Measurements from ENCODE around the gene EIF6. TPM values are rescaled to one million over a fixed set of nuclear protein-coding genes. Genes with fewer than 3 reads are reported as not detected.

EIF6 gene
- total and polyA plus RNA-seq, 9 of the 15 experiments (the other 6 are each of a cell fraction or from before 2014, with no cell fraction given) = 165 to 832 (median 229) TPM

DNA sequence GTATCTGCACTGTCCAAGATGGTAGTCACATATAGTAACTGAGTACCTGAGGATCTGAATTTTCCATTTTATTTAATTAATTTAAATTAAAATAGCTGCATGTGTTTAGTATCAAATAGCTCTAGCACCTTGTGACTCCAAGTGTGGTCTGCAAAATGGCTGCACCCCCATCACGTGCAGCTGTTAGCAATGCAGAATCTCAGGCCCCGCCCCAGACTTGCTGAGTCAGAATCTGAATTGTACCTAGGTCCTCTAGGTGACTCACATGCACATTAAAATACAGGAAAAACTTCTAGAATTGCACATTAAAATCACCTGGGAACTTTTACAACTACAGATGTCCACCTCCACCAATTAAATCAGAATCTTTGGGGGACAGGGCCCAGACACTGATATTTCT, 26.8 kb upstream of the EIF6 start (continued):
- TF ChIP-seq, protein P1, sequence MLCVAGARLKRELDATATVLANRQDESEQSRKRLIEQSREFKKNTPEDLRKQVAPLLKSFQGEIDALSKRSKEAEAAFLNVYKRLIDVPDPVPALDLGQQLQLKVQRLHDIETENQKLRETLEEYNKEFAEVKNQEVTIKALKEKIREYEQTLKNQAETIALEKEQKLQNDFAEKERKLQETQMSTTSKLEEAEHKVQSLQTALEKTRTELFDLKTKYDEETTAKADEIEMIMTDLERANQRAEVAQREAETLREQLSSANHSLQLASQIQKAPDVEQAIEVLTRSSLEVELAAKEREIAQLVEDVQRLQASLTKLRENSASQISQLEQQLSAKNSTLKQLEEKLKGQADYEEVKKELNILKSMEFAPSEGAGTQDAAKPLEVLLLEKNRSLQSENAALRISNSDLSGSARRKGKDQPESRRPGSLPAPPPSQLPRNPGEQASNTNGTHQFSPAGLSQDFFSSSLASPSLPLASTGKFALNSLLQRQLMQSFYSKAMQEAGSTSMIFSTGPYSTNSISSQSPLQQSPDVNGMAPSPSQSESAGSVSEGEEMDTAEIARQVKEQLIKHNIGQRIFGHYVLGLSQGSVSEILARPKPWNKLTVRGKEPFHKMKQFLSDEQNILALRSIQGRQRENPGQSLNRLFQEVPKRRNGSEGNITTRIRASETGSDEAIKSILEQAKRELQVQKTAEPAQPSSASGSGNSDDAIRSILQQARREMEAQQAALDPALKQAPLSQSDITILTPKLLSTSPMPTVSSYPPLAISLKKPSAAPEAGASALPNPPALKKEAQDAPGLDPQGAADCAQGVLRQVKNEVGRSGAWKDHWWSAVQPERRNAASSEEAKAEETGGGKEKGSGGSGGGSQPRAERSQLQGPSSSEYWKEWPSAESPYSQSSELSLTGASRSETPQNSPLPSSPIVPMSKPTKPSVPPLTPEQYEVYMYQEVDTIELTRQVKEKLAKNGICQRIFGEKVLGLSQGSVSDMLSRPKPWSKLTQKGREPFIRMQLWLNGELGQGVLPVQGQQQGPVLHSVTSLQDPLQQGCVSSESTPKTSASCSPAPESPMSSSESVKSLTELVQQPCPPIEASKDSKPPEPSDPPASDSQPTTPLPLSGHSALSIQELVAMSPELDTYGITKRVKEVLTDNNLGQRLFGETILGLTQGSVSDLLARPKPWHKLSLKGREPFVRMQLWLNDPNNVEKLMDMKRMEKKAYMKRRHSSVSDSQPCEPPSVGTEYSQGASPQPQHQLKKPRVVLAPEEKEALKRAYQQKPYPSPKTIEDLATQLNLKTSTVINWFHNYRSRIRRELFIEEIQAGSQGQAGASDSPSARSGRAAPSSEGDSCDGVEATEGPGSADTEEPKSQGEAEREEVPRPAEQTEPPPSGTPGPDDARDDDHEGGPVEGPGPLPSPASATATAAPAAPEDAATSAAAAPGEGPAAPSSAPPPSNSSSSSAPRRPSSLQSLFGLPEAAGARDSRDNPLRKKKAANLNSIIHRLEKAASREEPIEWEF (CRISPR knock-in tag; IDR thresholded peaks at IDR 0.05) = no peak
- TF ChIP-seq TAF15 (IDR thresholded peaks at IDR 0.05; ENCODE audit: low read depth, low read length) = no peak
- no peak for TF ChIP-seq U2AF1 (optimal IDR thresholded peaks at IDR 0.05; ENCODE audit: low read depth, low read length)
- peak; percentile 71 for TF ChIP-seq NFE2 (IDR thresholded peaks at IDR 0.05; ENCODE audit: low read depth)
- no peak for TF ChIP-seq MYBL2 (IDR thresholded peaks at IDR 0.05; ENCODE audit: low read depth)
- TF ChIP-seq MYBL2 (CRISPR knock-in tag; IDR thresholded peaks at IDR 0.05; ENCODE audit: borderline replicate concordance) = no peak
- TF ChIP-seq ZNF175 (CRISPR knock-in tag; IDR thresholded peaks at IDR 0.05; ENCODE audit: low read depth) = no peak
- peak; percentile 48; the same call in 1 of the 2 replicates for TF ChIP-seq JUND (IDR thresholded peaks at IDR 0.05; ENCODE audit: borderline replicate concordance, low read depth, low read length)
- TF ChIP-seq JUND (tag; IDR thresholded peaks at IDR 0.05; ENCODE audit: borderline replicate concordance, low read depth, low read length) = peak; percentile 50; the same call in 1 of the 3 replicates
- no peak for TF ChIP-seq CREM (IDR thresholded peaks at IDR 0.05; ENCODE audit: low read depth)
- TF ChIP-seq ZNF316 (IDR thresholded peaks at IDR 0.05) = peak; percentile 89
- TF ChIP-seq, protein P2, sequence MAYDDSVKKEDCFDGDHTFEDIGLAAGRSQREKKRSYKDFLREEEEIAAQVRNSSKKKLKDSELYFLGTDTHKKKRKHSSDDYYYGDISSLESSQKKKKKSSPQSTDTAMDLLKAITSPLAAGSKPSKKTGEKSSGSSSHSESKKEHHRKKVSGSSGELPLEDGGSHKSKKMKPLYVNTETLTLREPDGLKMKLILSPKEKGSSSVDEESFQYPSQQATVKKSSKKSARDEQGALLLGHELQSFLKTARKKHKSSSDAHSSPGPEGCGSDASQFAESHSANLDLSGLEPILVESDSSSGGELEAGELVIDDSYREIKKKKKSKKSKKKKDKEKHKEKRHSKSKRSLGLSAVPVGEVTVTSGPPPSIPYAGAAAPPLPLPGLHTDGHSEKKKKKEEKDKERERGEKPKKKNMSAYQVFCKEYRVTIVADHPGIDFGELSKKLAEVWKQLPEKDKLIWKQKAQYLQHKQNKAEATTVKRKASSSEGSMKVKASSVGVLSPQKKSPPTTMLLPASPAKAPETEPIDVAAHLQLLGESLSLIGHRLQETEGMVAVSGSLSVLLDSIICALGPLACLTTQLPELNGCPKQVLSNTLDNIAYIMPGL (CRISPR knock-in tag; IDR thresholded peaks at IDR 0.05) = no peak
- TF ChIP-seq PHF21A (IDR thresholded peaks at IDR 0.05; ENCODE audit: borderline replicate concordance, low read depth) = no peak
- no peak for TF ChIP-seq MCM3 (IDR thresholded peaks at IDR 0.05)
- no peak for TF ChIP-seq MED1 (CRISPR knock-in tag; IDR thresholded peaks at IDR 0.05; ENCODE audit: borderline replicate concordance)
- TF ChIP-seq, protein P3, sequence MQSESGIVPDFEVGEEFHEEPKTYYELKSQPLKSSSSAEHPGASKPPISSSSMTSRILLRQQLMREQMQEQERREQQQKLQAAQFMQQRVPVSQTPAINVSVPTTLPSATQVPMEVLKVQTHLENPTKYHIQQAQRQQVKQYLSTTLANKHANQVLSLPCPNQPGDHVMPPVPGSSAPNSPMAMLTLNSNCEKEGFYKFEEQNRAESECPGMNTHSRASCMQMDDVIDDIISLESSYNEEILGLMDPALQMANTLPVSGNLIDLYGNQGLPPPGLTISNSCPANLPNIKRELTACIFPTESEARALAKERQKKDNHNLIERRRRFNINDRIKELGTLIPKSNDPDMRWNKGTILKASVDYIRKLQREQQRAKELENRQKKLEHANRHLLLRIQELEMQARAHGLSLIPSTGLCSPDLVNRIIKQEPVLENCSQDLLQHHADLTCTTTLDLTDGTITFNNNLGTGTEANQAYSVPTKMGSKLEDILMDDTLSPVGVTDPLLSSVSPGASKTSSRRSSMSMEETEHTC (IDR thresholded peaks at IDR 0.05) = peak; percentile 76
- no peak for TF ChIP-seq PRMT5 (CRISPR knock-in tag; IDR thresholded peaks at IDR 0.05)
- TF ChIP-seq, protein P4, sequence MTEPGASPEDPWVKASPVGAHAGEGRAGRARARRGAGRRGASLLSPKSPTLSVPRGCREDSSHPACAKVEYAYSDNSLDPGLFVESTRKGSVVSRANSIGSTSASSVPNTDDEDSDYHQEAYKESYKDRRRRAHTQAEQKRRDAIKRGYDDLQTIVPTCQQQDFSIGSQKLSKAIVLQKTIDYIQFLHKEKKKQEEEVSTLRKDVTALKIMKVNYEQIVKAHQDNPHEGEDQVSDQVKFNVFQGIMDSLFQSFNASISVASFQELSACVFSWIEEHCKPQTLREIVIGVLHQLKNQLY (CRISPR knock-in tag; conservative IDR thresholded peaks at IDR 0.05) = no peak
- TF ChIP-seq TCFL5 (CRISPR knock-in tag; conservative IDR thresholded peaks at IDR 0.05) = no peak
- TF ChIP-seq, protein P5, sequence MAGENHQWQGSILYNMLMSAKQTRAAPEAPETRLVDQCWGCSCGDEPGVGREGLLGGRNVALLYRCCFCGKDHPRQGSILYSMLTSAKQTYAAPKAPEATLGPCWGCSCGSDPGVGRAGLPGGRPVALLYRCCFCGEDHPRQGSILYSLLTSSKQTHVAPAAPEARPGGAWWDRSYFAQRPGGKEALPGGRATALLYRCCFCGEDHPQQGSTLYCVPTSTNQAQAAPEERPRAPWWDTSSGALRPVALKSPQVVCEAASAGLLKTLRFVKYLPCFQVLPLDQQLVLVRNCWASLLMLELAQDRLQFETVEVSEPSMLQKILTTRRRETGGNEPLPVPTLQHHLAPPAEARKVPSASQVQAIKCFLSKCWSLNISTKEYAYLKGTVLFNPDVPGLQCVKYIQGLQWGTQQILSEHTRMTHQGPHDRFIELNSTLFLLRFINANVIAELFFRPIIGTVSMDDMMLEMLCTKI (IDR thresholded peaks at IDR 0.05; ENCODE audit: partially characterized antibody) = no peak

All from K562 (cell line).